Measurements from ENCODE around the gene MARVELD3.

DNA sequence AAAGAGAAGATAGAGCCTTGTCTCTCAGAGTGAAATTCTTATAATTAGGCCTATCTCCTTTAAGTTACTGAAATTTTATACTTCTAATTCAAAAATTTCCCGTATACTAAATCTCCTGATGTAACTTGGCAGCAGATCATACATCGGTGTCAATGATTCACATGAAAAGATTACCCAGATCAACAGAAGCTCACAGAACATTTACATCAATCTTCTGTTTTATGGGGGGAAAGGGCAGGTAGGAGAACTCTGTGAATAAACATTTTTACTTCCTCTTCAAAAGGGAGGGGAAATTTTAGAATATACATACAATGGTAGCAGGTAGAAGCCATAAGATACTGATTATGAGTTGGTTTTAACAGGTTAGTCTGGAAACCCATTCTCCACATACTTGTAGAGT lies 55.4 kb downstream of the MARVELD3 start:
- TF ChIP-seq, protein P1, sequence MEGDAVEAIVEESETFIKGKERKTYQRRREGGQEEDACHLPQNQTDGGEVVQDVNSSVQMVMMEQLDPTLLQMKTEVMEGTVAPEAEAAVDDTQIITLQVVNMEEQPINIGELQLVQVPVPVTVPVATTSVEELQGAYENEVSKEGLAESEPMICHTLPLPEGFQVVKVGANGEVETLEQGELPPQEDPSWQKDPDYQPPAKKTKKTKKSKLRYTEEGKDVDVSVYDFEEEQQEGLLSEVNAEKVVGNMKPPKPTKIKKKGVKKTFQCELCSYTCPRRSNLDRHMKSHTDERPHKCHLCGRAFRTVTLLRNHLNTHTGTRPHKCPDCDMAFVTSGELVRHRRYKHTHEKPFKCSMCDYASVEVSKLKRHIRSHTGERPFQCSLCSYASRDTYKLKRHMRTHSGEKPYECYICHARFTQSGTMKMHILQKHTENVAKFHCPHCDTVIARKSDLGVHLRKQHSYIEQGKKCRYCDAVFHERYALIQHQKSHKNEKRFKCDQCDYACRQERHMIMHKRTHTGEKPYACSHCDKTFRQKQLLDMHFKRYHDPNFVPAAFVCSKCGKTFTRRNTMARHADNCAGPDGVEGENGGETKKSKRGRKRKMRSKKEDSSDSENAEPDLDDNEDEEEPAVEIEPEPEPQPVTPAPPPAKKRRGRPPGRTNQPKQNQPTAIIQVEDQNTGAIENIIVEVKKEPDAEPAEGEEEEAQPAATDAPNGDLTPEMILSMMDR (IDR thresholded peaks at IDR 0.05) = no peak
- no peak for TF ChIP-seq POLR2A (IDR thresholded peaks at IDR 0.05)

Measured in body of pancreas (tissue), 4 donors.